ENCODE measurements around the gene INPP4B. TPM values are rescaled to one million over a fixed set of nuclear protein-coding genes. Genes with fewer than 3 reads are reported as not detected.

Gene INPP4B
- polyA plus RNA-seq, 4 donors, result 7.5 to 10.6 (median 8.8) TPM

DNA sequence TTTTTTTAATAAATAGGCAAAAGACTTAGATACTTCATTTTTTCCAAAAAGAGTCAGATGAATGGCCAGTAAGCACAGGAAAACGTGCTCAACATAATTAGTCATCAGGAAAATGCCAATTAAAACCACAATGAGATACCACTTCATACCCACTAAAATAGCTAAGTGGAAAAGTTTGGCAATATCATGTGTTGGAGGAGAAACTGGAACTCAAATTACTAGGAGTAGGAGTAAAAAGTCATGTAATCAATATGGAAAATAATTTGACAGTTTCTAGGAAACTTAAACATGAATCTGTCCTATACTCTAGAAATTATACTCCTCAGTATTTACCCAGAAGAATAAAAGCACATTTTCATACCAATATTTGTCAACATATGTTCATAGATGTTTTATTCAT lies 449.8 kb downstream of the INPP4B start:
- no peak for DNase-seq (ENCODE audit: low read depth in 4 of 4, low spot score in 3 of 4)

DNA sequence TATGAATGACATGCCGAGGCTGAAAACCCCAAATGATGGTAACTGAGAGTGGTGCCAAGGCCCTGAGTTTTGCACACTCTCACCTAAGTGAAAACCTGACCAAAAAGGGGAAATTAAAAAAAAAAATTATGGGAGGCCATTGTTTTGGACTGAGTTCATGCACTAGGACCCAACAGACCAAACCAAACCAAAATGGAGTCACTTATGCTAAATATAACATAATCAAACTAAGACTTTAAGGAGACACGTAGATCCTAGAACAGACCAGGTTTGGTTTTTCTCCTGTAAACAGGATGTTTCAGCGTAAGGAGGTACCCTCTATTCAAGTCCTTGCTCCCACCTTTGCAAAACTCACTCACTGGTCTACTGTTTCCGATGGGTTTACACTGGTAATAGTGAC lies 453.0 kb downstream of the INPP4B start:
- no peak for DNase-seq (ENCODE audit: low read depth in 4 of 4, low spot score in 3 of 4)

DNA sequence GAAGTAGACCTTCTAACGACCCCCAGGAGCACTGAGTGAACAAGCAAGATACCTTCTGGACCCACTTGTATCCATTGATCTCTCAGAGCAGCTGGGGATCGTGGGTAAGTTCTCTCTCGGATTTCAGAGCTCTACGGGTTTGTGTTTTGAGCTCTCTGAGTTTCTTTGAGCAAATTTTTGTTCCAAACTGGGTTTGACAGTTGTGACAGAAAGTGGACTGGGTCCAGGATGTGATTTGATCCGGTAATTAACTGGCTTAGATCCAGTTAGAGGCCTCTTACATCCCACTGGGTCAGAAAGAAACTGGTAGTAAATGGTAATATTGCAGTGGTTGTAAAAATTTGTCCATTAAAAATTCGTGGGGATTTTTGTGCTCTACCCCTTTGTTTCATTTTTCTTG lies 459.2 kb downstream of the INPP4B start:
- DNase-seq (ENCODE audit: low read depth in 4 of 4, low spot score in 3 of 4), result no peak

DNA sequence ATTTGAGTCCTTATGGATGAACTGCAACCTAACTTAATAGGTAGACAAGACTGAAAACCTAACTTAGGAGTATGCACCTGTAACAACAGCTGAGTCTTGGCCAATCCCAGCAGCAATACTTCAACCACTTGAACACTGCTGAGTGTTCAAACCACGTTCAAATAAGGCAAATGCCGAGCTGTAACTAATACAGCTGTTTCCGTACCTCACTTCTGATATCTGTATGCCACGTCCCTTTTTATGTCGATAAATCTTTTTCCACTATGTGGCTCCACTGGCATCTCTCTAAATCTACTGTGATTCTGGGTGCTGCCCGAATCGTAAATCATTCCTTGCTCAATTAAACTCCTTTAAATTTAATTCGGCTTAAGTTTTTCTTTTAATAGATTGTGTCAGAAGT lies 459.7 kb downstream of the INPP4B start:
- no peak for DNase-seq (ENCODE audit: low read depth in 4 of 4, low spot score in 3 of 4)

DNA sequence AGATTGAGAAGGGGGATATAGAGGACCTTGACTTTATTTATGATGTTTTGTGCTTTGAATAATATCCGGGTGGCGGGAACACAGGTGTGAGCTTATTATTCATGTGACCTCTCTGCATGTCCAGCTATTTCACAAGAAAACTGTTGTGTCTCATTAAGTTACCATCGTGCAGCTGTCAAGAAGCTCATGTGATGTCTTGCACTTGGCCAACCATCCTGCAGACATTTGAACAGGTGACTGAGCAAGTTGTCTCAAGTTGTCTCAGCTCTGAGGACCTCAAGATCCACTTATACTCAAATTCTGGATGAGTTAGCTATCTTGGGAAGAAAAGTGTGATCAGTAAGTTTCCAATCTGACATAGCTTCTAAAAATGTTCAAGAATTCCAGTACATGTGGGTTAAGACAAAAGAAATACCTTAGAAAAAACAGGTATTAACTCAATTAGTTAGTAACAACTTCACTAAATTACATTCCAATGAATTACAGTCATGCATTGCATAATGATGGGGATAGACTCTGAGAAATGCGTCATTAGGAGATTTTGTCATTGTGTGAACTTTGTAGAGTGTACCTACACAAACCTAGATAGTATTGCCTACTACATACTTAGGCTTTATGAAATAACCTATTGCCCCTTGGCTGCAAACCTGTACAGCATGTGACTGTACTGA lies 462.2 kb downstream of the INPP4B start:
- no peak for DNase-seq (ENCODE audit: low read depth in 4 of 4, low spot score in 3 of 4)

DNA sequence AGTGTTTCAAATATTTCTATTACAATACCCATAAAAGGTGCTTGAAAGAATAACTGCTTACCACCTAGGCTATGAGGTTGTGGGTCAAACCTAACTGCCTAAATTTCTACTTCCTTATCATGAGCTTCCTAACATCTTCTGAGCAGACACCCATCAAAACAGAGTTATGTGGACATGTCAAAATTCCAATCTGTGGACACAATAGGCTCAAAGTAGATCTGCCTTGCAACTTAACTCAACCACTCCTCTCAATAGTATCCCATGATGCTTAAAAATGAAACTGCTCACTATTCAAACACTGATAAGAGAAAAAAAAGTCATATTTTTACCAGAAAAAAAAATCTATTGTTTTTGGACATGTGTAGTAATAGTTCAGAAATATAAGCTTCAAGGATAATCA lies 462.7 kb downstream of the INPP4B start:
- no peak for DNase-seq (ENCODE audit: low read depth in 4 of 4, low spot score in 3 of 4)

DNA sequence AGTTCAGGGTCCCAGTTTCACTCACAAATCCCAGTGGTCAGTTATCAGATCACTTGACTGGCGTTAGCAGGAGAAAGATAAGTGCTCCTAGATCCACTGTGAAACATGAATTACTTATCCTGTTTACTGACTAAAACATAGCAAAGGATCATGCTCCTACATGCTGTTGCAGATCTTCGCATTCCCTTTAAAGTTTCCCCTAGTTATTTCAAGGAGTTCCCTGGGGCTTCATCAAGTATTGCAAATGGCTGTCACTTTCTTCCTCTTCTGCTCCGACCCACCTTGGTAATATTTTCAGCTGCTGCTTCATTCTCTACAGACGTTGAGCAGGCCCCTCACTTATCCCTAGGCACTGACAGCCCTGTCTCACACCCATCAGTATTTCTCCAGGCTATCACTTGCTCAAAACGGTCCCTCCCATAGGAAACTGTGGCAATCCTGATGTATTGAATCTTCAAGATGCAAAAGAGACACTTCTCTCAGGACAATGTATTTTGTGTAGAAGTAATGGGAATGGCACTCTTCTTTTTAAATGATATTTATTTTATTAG lies 466.0 kb downstream of the INPP4B start:
- no peak for DNase-seq (ENCODE audit: low read depth in 4 of 4, low spot score in 3 of 4)

DNA sequence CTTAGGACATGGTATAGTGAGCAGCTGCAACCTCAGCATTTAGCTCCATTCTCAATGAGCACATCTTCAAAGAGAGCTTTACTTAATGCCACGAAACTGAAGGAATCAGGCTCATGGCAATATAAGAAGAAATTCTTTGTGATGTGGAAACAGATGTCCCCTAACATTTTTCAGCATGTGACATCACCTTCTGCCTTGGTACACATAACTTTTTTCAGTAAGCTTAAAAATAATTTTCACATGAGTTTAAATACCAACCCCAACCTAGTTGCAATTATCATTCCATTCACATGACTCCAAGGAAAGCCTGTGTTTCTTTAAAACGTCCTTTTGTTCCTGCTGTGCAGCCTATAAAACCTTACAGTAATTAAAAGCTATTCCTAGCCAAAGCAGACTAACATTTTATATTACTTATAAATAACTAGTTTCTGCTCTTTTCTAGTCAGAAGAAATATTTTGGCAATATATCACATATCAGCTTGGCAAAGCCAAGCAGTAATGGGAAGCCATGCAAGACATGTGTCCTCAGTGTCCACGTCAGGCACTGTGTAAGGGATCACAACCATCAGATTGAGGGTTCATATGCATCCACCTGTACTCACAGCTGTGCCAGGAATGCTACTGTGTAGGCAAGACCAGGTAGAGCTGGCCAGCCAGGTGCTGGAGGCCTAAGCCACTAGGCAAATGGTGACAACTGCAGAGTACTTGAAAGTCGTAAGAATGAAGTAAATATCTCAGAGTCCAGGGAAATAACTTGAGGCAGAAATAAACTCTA lies 466.6 kb downstream of the INPP4B start:
- no peak for DNase-seq (ENCODE audit: low read depth in 4 of 4, low spot score in 3 of 4)

DNA sequence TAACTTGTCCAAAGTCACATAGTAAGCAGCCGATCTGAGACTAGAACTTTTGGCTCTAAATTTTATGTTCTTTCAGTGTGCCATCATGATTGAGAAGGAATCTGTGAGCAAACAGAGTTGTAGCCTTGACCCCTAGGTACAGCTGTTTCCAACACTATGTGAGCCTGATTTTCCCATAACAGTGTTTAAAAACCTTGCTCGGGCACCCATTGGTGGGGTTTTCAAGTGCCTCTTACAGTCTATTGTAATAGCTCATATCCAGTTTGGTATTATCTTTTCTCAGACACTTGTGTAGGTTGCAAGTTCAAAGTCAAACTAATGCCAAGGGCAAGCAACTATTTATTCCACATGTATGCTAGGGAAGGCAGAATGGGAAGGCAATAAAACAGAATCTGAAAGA lies 467.9 kb downstream of the INPP4B start:
- no peak for DNase-seq (ENCODE audit: low read depth in 4 of 4, low spot score in 3 of 4)

DNA sequence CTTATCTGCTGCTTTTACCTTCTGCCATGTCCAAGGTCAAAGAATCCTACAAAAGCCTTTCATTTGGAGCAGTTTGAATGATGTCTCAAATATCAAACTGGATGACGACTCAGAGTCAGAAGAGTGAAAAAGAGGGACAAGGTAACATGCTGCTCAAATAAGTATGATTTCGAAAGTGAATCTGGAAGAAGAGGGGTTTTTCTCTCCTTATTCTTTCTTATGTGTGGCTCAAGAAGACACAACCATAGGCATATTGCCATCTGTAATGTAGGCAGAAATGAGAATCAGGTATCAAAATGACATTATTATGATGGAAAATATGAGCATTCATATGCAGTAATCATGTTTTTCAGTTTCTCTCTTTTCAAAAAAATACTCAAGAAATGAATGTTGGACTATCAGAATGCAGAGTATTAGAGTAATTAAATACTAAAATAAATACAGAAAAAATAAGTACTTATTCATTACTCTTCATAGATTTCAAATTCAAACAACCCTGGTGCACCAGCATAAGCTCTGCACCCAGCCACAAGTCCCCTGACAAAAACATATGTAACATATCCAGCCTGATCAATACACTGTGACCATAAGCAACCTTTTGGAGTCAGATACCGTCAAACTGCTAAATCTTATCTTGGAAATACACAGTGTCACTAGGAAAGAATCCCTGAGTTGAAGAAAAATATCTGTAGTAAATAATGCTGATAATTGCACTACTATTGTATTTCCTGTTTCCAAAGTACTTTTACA lies 468.6 kb downstream of the INPP4B start:
- DNase-seq (ENCODE audit: low read depth in 4 of 4, low spot score in 3 of 4), result no peak

DNA sequence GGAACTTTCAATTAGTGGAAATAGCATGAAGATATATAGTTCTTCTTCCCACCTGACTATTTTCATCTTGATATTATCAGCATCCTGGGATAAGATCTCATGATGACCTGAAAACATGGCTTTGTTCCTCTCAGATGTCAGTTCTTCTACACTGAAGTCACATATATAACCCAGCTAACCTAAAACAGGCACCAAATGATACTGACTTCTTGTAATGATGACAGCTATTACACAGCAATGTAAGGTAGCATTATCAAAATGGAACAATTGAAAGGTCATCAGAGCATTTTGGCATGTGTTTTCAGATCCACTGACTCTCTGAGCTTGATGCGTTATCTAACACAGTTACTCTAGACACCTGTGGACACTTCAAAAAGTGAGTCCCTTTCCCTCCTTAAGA lies 469.9 kb downstream of the INPP4B start:
- DNase-seq (ENCODE audit: low read depth in 4 of 4, low spot score in 3 of 4), result no peak

DNA sequence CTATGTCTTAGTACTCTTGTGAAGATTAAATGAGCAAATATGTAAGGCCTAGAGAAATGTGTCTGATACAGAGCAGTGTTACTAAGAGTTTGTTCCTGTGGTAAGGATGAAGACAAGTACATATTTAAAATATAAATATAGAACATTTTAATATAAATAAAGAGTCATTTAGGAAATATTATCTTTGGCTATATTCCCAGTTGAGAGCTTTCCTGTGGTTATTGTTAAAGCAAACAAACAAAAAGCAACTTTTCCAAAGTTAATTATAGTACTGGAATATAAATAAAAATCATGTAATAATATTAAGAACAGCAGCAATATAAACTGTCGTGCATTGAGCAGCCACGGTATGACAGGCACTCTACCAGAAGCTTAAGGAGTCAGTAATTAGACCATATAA lies 472.5 kb downstream of the INPP4B start:
- DNase-seq (ENCODE audit: low read depth in 4 of 4, low spot score in 3 of 4), result no peak

DNA sequence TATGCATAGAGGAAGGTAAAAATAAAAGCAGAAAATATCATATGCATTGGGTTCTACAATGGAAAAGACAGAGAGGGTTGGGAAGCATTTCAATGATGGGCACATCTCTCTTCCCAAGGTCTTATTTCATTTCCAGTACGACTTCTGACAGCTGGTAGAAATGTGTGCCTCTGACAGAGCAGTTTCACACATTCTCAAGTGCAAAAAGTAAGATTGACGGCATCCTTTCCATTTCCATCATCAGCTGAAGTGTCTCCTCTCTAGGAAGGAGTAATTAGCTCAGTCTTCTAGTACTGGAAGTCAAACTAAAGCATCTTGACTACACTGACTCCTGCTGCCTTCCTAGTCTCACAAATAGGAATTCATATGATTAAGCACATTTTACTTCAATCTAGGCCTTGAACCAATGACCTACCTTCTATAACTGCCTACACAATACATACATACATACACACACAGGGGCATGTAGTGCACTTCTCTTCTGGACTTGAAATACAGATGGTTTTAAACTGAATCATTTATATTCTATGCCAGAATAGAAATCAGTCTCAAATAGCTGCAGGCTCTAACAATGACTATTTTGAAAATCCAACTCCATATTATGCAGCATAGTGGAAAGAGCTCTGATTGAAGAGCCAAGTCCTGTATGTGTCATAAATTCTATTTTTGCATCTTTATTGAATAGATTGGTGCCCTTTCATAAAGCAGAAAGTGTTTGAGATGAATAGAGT lies 473.4 kb downstream of the INPP4B start:
- DNase-seq (ENCODE audit: low read depth in 4 of 4, low spot score in 3 of 4), result no peak

DNA sequence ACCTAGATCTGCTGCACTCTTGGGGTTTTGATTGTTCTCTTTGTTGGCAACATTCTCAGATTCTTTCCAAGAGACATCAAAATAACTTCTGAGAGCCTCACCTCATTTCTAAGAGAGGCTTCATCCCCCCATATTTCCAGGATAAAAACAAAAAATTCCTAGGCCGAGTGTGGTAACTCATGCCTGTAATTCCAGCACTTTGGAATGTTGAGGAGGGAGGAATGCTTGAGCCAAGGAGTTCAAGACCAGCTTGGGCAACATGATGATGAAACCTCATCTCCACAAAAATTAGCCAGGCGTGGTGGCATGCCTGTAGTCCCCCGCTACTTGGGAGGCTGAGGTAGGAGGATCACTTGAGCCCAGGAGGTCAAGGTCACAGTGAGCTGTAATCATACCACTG lies 477.0 kb downstream of the INPP4B start:
- DNase-seq (ENCODE audit: low read depth in 4 of 4, low spot score in 3 of 4), result no peak

DNA sequence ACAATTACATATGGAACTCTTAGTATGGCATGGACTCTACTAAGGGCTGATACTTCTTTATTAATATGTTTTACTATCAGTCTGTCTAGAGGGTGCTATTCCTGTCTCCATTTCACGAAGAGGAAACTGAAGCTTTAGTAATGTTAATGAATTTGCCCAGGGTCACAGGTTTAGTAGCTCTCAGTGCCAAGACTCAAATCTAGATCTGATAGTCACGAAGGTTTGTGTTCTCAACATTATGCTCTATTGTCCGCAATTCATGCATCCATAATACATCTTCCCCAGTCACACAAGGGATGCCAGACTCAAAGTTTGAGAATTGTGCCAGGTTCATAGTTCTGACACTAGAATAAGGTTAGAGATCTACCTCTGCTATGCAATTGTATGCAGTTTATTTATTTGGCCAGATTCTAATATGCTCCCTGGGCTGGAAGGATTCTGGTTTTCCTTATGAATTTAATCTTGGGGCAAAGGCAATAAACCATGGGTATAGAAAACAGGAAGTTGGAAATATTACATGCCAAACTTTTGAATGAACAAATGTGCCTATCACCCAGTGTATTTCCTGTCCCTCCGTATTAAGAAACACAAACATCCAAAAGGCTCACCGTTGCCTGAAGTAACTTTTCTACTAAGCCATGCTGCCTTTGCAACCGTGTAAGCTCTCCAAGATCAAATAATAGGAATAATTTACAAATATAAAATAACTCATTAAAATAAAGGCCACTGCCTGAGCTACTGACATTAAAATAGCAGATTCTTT lies 478.5 kb downstream of the INPP4B start:
- DNase-seq (ENCODE audit: low read depth in 4 of 4, low spot score in 3 of 4), result no peak

DNA sequence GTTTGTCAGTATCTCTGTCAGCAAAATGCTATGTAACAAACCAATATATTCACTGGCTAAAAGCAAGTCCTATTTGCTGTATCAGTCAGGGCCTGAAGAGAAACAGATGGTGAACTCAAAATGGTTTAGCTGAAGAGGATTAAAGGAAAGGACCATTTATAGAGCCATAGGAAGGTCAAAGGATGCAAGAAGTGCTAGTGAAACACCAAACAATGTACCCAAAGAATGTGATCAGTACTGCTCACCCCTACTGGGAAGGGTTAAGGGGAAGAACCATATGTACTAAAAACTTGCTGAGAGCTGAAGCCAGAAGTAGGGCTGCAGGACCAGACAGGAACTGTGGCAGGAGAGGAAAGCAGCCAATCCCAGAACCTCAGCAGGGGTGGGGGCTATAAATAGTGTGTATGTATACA lies 479.3 kb downstream of the INPP4B start:
- no peak for DNase-seq (ENCODE audit: low read depth in 4 of 4, low spot score in 3 of 4)

DNA sequence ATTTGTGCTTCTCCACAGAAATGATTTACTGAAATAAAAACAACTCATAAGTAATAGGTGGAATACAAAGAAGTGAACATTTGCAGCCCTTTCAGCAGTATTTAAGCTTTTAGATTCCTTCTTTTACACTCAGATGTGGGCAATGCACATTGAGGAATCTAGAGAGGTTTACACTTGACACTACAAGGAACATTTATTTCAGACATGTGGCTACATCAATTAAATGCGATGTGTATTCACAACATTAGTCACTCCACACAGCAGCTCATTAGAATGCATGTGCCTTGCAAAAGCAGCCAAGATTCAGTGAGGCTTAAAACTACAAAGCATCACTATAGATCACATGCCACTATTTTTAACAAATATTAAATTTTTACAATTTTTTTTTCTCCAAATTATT lies 480.7 kb downstream of the INPP4B start:
- DNase-seq (ENCODE audit: low read depth in 4 of 4, low spot score in 3 of 4), result no peak

DNA sequence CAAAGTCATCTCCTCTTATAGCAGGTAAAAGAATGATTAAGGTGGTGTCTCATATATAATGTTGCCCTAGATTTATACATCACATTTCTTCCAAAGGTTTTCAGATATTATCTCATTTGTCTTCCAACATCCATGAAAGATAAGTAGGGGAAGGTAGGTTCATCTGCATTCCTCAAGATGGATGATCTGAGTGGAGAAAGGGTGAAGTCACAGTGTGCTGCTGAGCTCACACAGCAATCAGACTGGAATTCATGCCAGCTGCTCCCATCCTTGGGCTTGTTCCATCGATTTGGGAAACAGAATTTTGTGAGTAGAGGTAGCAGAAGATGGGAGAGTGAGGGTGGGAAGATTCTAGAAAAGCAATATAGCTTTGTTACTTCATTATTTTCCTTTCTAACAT lies 482.4 kb downstream of the INPP4B start:
- no peak for DNase-seq (ENCODE audit: low read depth in 4 of 4, low spot score in 3 of 4)

DNA sequence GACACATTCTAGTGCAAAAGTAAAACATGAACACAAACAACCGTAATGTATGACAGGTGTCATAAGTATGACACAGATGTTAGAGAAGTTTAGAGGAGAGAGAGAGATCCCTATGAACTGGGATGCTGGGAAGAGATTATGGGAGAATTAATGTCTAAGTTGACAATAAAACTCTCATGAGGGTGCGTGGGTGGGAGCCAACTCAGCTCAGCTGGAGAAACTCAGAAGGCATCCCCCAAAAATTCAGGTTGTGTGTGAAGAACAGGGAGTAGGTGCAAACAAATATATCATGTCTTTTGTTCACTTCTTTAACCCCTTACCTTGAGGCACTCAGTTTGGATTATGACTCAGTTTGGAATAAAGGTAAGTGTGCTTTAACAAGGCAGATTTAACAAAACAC lies 484.1 kb downstream of the INPP4B start:
- no peak for DNase-seq (ENCODE audit: low read depth in 4 of 4, low spot score in 3 of 4)

DNA sequence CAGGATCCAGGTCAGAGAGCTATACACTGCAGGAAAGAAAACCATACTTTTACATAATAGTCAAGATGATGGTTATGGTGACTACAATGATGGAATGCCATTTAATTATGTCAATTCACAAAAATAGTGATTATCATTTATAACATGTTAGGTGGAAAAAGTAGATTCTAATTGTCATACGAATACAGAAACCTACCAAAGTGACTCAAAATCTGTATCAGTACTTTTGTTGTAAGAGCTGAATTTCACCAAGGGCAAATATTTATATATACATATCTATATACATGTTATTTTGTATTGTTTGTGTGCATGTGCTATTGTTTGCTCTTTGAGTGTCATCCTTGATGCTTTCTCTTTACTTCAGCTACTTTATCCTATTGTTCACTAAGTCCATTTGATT lies 485.4 kb downstream of the INPP4B start:
- DNase-seq (ENCODE audit: low read depth in 4 of 4, low spot score in 3 of 4), result no peak

Measured in right renal pelvis (tissue), 4 donors.